Measurements from ENCODE around the gene CBX5.
A peak's percentile ranks its signal among the peaks of the same experiment; 100 is the strongest.

GRCh38 chr12:54280468-54281260, 742 bp upstream of the CBX5 start, which contains the start of gene HNRNPA1:
- TF ChIP-seq POLR2A (IDR thresholded peaks at IDR 0.05) (peak; percentile 99), CTCF (IDR thresholded peaks at IDR 0.05) (peak in 2 of 4 experiments; percentile 12 to 15), POLR2AphosphoS5 (IDR thresholded peaks at IDR 0.05) (peak; percentile 83)

All from prostate gland (tissue), 2 donors.